ENCODE data around the gene MGST3.
"Not testable (repeated sequence)": the region's sequence is repeated elsewhere in the genome, so short reads cannot be mapped to it uniquely, and the experiment has no call there.

MGST3 gene

GRCh38 chr1:165659581-165659895 is 28.5 kb downstream of the MGST3 start:
- ATAC-seq, result no peak

GRCh38 chr1:165661703-165662102 is 30.7 kb downstream of the MGST3 start:
- no peak for ATAC-seq

DNA sequence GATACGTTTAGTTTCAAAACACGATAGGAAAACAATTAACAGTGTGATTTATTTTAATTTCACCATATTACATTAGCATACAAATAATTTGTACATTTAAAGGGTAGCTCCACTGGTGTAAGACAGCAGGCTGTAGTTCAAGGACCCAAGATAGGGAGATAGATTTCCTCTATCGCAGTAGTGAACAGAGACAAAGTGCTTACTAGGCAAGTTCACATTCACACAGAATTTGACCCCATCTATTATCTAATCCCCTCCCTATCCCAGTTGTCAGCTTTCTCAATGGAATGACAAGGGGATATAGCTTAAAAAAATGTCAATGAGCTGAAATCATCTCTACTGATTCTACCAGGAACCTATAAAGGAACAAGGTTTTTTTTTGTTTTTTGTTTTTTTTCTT is 31.2 kb downstream of the MGST3 start:
- ATAC-seq, result no peak

- no peak for ATAC-seq
Observed at GRCh38 chr1:165666152-165666825, 35.3 kb downstream of the MGST3 start.

- no peak for ATAC-seq
Observed at GRCh38 chr1:165668184-165668583, 37.1 kb downstream of the MGST3 start.

GRCh38 chr1:165671526-165671925 is 40.5 kb downstream of the MGST3 start:
- no peak for ATAC-seq

GRCh38 chr1:165674599-165674998 is 43.6 kb downstream of the MGST3 start:
- ATAC-seq, result no peak

DNA sequence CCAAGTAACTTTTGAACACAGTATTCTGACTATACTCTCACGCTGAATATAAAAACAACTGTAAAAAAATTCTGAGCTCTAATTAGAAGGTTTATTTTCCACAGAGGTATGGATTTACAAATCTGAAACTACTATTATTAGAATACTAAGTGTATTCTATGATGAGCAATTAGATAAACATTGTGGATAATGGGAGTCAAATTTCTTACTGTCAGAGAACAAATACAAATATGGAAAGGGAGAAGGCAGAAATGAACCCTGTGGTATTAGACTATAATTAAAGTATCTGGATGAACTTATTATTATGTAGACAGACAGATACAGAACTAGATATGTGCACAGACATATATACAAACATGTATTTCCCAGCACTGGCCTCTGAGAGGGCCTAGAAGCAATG is 44.8 kb downstream of the MGST3 start:
- ATAC-seq, result no peak

DNA sequence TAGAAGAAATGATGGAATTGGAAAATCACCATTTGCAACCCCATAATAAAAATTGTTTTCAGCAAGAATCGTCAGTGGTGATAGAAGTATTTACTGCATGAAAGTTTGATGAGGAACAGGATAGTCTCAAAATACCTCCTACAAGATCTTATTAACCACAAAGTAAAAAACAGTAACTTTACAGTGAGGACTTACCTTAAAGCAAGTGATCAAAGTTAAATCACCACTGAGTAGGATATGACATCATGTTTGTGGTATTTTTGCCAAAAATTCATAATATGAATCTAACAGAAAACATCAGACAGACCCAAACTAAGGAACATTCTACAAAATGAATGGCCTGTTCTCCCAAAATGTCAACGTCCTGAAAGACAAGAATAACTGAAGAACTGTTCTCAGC is 47.5 kb downstream of the MGST3 start:
- peak; percentile 46 to 48 for ATAC-seq

DNA sequence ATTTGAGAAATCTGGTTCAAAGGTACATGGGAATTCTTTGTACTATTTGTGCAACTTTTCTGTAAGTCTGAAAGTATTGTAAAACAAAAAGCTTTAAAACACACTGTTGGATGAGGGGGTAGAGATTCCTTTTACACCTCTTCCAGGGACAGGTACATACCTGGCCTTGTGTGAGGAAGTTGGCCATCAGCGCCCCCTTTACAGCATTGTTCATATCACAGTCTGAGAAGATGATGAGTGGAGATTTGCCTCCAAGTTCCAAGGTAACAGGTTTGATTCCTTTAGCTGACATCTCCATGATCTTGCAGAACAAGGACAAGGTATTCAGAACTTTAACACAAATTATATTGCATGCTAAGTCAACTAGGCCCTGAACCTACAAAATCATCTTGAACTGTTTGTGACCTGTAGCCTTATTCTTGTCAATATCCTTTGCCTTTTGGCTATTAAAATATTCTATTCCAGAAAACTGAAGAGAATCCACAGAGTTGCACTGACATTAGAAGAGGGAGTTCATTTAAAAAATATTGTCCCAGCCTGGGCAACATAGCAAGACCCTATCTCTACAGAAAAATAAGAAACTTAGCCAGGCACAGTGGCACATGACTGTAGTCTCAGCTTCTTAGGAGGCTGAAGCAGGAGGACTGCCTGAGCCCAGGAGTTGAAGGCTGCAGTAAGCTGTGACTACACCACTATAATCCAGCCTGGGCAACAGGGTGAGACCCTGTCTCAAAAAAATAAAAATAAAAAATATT is 48.4 kb downstream of the MGST3 start:
- no peak for ATAC-seq

DNA sequence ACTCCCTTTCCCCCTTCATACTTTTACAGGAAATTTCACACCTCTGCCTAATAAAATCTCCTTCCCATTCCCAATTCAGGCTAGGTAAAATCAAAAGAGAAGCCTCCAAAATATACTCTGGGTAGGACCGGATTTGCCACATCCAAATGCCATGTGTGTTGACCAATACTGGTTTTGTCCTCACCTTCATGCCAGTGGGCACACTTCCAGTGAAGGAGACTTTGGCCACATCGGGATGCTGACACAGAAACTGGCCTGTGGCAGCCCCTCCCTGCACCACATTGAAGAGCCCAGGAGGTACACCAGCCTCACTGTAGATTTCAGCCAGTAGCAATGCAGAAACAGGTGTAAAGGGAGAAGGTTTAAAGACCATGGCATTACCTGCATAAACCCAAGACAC is 49.3 kb downstream of the MGST3 start:
- ATAC-seq, result no peak

GRCh38 chr1:165680773-165681172 is 49.7 kb downstream of the MGST3 start:
- not testable (repeated sequence) for ATAC-seq

DNA sequence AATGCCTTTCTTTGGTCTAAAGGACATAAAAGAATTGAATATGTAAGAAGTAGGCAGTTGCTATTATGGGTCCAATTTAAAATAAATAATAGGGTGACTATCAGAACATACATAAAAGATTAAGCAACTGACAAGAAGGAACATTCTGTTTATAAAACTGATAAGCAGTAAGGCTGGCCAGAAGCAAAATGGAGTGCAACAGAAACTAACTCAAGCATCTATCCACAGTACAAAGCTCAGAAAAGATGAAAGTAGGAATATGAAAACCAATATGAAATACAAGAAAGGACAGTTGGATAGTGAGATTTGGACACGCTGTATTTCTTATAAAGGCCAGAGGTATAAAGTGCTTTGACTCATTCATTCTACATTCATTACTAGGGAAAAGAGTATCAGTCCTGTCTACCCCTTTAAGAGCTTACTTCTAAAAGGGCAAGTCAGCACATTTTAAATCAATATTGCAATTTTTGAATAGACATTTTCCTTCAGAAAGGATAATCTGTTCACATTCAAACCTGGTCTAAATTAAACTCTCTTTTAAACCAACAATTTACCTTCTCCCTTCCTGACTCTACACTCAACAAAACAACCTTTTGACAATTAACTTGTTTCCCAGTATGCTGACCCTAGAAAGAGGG is 52.9 kb downstream of the MGST3 start:
- no peak for ATAC-seq

- ATAC-seq, result peak; percentile 53 to 79
Observed at GRCh38 chr1:165686121-165686970, 55.3 kb downstream of the MGST3 start.

DNA sequence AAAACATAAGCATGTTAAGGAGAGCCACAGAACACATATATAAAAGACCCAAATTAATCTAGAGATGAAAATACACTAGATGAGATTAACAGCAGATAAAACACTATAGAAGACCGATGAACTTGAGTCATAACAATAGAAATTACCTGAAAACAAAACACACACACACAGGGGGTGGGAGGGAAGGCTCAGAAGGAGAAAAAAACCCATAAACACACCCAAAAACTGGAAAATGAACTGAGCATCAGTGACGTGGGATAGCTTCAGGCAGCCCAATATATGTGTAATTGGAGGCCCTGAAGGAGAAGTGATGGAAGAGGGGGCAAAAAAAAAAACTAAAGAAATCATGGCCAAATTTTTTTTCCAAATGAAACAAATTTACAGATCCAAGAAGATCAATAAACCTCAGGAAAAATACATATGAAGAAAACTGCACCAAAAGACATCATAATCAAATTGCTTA is 56.0 kb downstream of the MGST3 start:
- ATAC-seq, result peak; percentile 28 to 77

GRCh38 chr1:165688046-165688445 is 57.0 kb downstream of the MGST3 start:
- ATAC-seq, result no peak

GRCh38 chr1:165695031-165695430 is 64.0 kb downstream of the MGST3 start:
- no peak for ATAC-seq

DNA sequence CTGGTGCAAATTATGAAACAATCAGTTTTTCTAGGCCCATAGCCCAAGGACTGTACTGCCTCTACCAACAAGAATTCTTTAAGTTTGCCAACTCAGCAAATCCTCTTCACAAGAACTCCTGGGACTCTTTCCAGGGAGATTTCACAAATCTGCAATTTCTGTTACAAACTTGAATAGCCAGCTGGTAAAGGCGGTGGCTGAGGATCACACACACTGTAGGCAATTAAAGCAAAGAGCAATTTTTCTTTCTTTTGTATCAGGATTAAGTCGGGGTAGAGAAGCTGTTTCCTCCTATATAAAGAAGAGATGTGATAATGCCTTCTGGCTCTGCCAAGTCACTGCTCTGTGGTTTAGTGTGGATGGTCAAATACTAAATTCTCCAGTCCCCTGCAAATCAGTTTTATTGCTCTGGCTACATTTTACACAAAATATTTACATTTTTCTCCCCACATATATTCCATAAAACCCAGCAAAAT is 65.6 kb downstream of the MGST3 start:
- no peak for ATAC-seq

GRCh38 chr1:165697491-165697880 is 66.5 kb downstream of the MGST3 start:
- ATAC-seq, result no peak

DNA sequence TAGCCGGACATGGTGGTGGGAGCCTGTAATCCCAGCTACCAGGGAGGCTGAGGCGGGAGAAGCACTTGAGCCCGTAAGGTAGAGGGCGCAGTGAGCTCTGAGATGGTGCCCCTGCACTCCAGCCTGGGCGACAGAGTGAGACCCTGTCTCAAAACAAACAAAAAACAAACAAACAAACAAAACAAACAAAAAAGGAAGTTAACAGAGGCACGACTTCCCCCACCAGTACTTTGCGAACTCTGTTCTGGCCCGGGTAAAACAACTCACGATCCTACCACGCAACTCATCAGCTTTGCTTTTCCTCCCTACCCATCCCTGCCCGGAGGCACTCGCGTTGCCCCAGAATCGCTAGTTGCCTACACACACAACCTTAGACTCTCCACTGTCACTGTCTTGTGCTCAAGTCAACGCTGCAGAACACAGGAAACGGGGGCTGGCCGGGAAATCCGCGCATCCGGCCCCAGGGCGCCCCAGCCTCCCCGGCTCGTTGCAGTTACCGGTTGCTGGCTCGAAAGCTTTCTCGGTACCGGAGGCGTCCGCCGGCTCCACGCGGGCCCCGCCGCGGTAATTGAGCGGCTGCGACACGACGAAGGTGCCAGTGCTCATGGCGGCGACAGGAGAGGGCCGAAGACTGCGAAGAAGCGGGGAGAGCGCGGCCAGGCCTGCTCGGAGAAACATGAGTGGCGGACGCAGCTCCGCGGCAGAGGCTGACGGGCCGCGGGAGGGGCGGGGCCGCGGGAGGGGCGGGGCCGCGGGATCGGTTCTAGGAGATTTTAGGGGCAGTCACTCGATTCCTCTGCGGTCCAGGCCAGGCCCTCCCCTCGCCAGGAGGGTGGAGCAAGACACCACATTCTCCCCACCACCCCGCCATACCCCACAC is 67.1 kb downstream of the MGST3 start, which contains the start of gene ALDH9A1:
Gene ALDH9A1, minus strand, starts transcription at position 682 of the 880 bp plus-strand sequence. Its CDS starts 4 bp downstream, at position 678.
- ATAC-seq, result peak; percentile 95

DNA sequence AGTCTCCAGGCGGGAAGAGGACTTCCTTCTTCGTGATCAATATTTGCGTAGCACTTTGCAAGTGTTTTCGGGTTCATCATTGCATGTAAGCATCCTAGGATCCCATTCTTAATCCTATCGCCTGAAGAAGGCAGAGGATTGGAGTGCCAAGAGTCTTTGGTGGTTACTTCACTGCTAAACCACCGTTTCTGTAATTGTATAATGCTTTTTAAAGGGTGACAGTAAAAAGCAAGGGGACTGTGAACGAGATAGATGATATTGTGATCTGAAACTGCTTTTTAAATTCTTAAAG is 67.7 kb downstream of the MGST3 start:
- ATAC-seq, result no peak

- no peak for ATAC-seq
Observed at GRCh38 chr1:165699577-165699976, 68.5 kb downstream of the MGST3 start.
